HG02623 (cell line): ENCODE measurements around the gene TMEM255B.
"Not testable (repeated sequence)": the region's sequence is repeated elsewhere in the genome, so short reads cannot be mapped to it uniquely, and the experiment has no call there.

ENCODE experiments used
- ATAC-seq: cut with Tn5 transposase; IDR thresholded peaks from one replicate; pipeline ENCODE4 v1.9.1; 2021; ENCODE audit warnings: moderate library complexity; ENCODE audit not compliant: unreplicated experiment

The TMEM255B gene

GRCh38 chr13:113748101-113748861, 10.7 kb upstream of the TMEM255B start:
- no peak for ATAC-seq

GRCh38 chr13:113748862-113749451, 10.1 kb upstream of the TMEM255B start:
- no peak for ATAC-seq

- no peak for ATAC-seq
Measured at GRCh38 chr13:113749507-113749906, 9.5 kb upstream of the TMEM255B start.

GRCh38 chr13:113749967-113750366, 9.1 kb upstream of the TMEM255B start:
- ATAC-seq = no peak

- ATAC-seq = no peak
Measured at GRCh38 chr13:113750554-113751399, 8.2 kb upstream of the TMEM255B start.

GRCh38 chr13:113751491-113751890, 7.5 kb upstream of the TMEM255B start:
- no peak for ATAC-seq

- ATAC-seq = not testable (repeated sequence)
Measured at GRCh38 chr13:113752211-113752986, 6.6 kb upstream of the TMEM255B start.

GRCh38 chr13:113753171-113753570, 5.9 kb upstream of the TMEM255B start:
- no peak for ATAC-seq

GRCh38 chr13:113754242-113754641, 4.8 kb upstream of the TMEM255B start:
- ATAC-seq = no peak

GRCh38 chr13:113754691-113755090, 4.3 kb upstream of the TMEM255B start:
- ATAC-seq = no peak

- ATAC-seq = no peak
Measured at GRCh38 chr13:113756441-113757097, 2.5 kb upstream of the TMEM255B start.

- no peak for ATAC-seq
Measured at GRCh38 chr13:113759525-113760137, 605 bp downstream of the TMEM255B start.

- ATAC-seq = no peak
Measured at GRCh38 chr13:113761136-113761535, 2.1 kb downstream of the TMEM255B start.

GRCh38 chr13:113762075-113762474, 3.0 kb downstream of the TMEM255B start:
- no peak for ATAC-seq

- ATAC-seq = no peak
Measured at GRCh38 chr13:113762538-113762937, 3.5 kb downstream of the TMEM255B start.

GRCh38 chr13:113763254-113763653, 4.2 kb downstream of the TMEM255B start:
- no peak for ATAC-seq

GRCh38 chr13:113763961-113764792, 5.2 kb downstream of the TMEM255B start:
- no peak for ATAC-seq

GRCh38 chr13:113764793-113765563, 6.0 kb downstream of the TMEM255B start:
- no peak for ATAC-seq
